SK-N-SH treated with all-trans-retinoic acid at 6 μM for 48 hours (cell line): ENCODE measurements around the gene SVIL.
"Not testable (repeated sequence)": the region's sequence is repeated elsewhere in the genome, so short reads cannot be mapped to it uniquely, and the experiment has no call there.

Experiments used
- ATAC-seq: fragments of 200-7000 bp; cut with Tn5 transposase; 3 replicates; pipeline ENCODE4 v1.9.1; 2020; ENCODE audit warnings: mild to moderate bottlenecking, moderate library complexity
- ARNTL ChIP-seq: fragments of 450-650 bp; formaldehyde crosslinking; IDR thresholded peaks from 2 replicates; pipeline ENCODE4 v1.5.0; 2020; ENCODE audit warnings: low read depth, mild to moderate bottlenecking, moderate library complexity, borderline replicate concordance
- BACH2 ChIP-seq: fragments of 250-450 bp; sonication (Bioruptor Pico); IDR thresholded peaks from 2 replicates; pipeline ENCODE4 v1.9.0; 2021; ENCODE audit warnings: mild to moderate bottlenecking, borderline replicate concordance
- CSDC2 ChIP-seq: fragments of 250-450 bp; sonication (Bioruptor Pico); IDR thresholded peaks from 2 replicates; pipeline ENCODE4 v1.5.0; 2020; ENCODE audit warnings: mild to moderate bottlenecking, moderate library complexity
- ESRRG ChIP-seq: fragments of 250-450 bp; sonication (Bioruptor Pico); IDR thresholded peaks from 2 replicates; pipeline ENCODE4 v1.6.1; 2021; ENCODE audit warnings: mild to moderate bottlenecking
- GLIS3 ChIP-seq: fragments of 250-450 bp; sonication (Bioruptor Pico); IDR thresholded peaks from 2 replicates; pipeline ENCODE4 v1.5.0; 2020; ENCODE audit warnings: mild to moderate bottlenecking, moderate library complexity
- ISL1 ChIP-seq: fragments of 250-450 bp; sonication (Bioruptor Pico); IDR thresholded peaks from 2 replicates; pipeline ENCODE4 v2.1.2; 2022; ENCODE audit warnings: mild to moderate bottlenecking, moderate library complexity
- OSR1 ChIP-seq: fragments of 250-450 bp; sonication (Bioruptor Pico); IDR thresholded peaks from 2 replicates; pipeline ENCODE4 v1.8.0; 2022; ENCODE audit warnings: moderate library complexity, mild to moderate bottlenecking, inconsistent platforms
- PATZ1 ChIP-seq: fragments of 250-450 bp; sonication (Bioruptor Pico); IDR thresholded peaks from 2 replicates; pipeline ENCODE4 v1.8.0; 2020; ENCODE audit warnings: mild to moderate bottlenecking, moderate library complexity, borderline replicate concordance
- PPARA ChIP-seq: fragments of 250-450 bp; sonication (Bioruptor Pico); IDR thresholded peaks from 2 replicates; pipeline ENCODE4 v1.5.0; 2020; ENCODE audit warnings: mild to moderate bottlenecking, borderline replicate concordance
- RARB ChIP-seq: fragments of 250-450 bp; sonication (Bioruptor Pico); IDR thresholded peaks from 2 replicates; pipeline ENCODE4 v1.8.0; 2021; ENCODE audit warnings: mild to moderate bottlenecking, moderate library complexity
- SNAI2 ChIP-seq: fragments of 250-450 bp; sonication (Bioruptor Pico); IDR thresholded peaks from 2 replicates; pipeline ENCODE4 v1.5.0; 2020; ENCODE audit warnings: mild to moderate bottlenecking, moderate library complexity
- TCF4 ChIP-seq: fragments of 250-450 bp; sonication (Bioruptor Pico); IDR thresholded peaks from 2 replicates; pipeline ENCODE4 v1.8.0; 2021; ENCODE audit warnings: mild to moderate bottlenecking, moderate library complexity, borderline replicate concordance
- TOX ChIP-seq: fragments of 250-450 bp; sonication (Bioruptor Pico); IDR thresholded peaks from 2 replicates; pipeline ENCODE4 v1.8.0; 2021; ENCODE audit warnings: mild to moderate bottlenecking, moderate library complexity, borderline replicate concordance
- TSHZ2 ChIP-seq: fragments of 250-450 bp; sonication (Bioruptor Pico); IDR thresholded peaks from 2 replicates; pipeline ENCODE4 v1.5.0; 2020; ENCODE audit warnings: mild to moderate bottlenecking, moderate library complexity
- ZC3H10 ChIP-seq: fragments of 250-450 bp; sonication (Bioruptor Pico); IDR thresholded peaks from 2 replicates; pipeline ENCODE4 v1.5.1; 2021; ENCODE audit warnings: mild to moderate bottlenecking, moderate library complexity
- ZFP3 ChIP-seq: fragments of 250-450 bp; sonication (Bioruptor Pico); IDR thresholded peaks from 2 replicates; pipeline ENCODE4 v1.5.0; 2020; ENCODE audit warnings: mild to moderate bottlenecking, moderate library complexity
- ZFP30 ChIP-seq: fragments of 450-650 bp; formaldehyde crosslinking; IDR thresholded peaks from 2 replicates; pipeline ENCODE4 v1.5.0; 2022; ENCODE audit warnings: mild to moderate bottlenecking, moderate library complexity
- ZNF565 ChIP-seq: fragments of 450-650 bp; formaldehyde crosslinking; conservative IDR thresholded peaks from 2 replicates; pipeline ENCODE4 v1.5.0; 2020; ENCODE audit warnings: low read depth, mild to moderate bottlenecking, moderate library complexity
- ZNF70 ChIP-seq: fragments of 450-650 bp; formaldehyde crosslinking; IDR thresholded peaks from 2 replicates; pipeline ENCODE4 v1.5.0; 2020; ENCODE audit warnings: mild to moderate bottlenecking, moderate library complexity
- ZNF8 ChIP-seq: fragments of 450-650 bp; formaldehyde crosslinking; IDR thresholded peaks from 2 replicates; pipeline ENCODE4 v1.5.0; 2020; ENCODE audit warnings: mild to moderate bottlenecking, moderate library complexity
- TF ChIP-seq, protein P1 (sequence below): fragments of 250-450 bp; sonication (Bioruptor Pico); IDR thresholded peaks from 2 replicates; pipeline ENCODE4 v1.5.1; 2020; ENCODE audit warnings: low read depth, mild to moderate bottlenecking, moderate library complexity
- TF ChIP-seq, protein P2 (sequence below): fragments of 250-450 bp; sonication (Bioruptor Pico); IDR thresholded peaks from 2 replicates; pipeline ENCODE4 v1.8.0; 2021; ENCODE audit warnings: low read depth, mild to moderate bottlenecking, moderate library complexity, borderline replicate concordance
- TF ChIP-seq, protein P3 (sequence below): fragments of 250-450 bp; sonication (Bioruptor Pico); IDR thresholded peaks from 2 replicates; pipeline ENCODE4 v1.5.1; 2021; ENCODE audit warnings: mild to moderate bottlenecking, moderate library complexity

Gene SVIL

GRCh38 chr10:29578457-29578856 is 56.3 kb downstream of the SVIL start:
- ATAC-seq = no peak
- TF ChIP-seq ZFP30 (no peak), OSR1 (CRISPR knock-in tag) (no peak), ZNF70 (no peak), TCF4 (no peak)

GRCh38 chr10:29576681-29577080 is 58.1 kb downstream of the SVIL start:
- TF ChIP-seq SNAI2 (no peak), ZFP3 (CRISPR knock-in tag) (no peak), ESRRG (CRISPR knock-in tag) (no peak), TOX (no peak), ZNF8 (CRISPR knock-in tag) (no peak)
- ATAC-seq = no peak

DNA sequence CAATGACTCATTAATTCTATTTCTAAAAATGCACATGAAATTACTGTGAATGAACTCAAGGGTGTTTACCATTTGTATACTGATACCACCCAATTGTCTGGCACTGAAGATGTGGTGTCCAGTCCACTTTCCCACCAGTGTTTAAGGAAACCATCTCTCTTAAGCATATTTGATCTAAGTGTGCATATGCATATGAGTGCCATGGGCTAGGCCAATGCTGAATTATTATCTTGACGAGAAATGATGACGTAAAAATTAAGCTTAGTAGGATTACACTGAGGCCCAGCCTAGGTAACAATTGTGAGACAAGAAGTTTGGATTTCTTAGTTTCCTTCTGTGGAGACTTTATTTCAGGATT is 59.7 kb downstream of the SVIL start:
- TF ChIP-seq ZNF8 (CRISPR knock-in tag) (no peak), CSDC2 (CRISPR knock-in tag) (no peak), TCF4 (no peak)
- no peak for ATAC-seq

- not testable (repeated sequence) for ATAC-seq
Observed at GRCh38 chr10:29574212-29575097, 60.3 kb downstream of the SVIL start.

DNA sequence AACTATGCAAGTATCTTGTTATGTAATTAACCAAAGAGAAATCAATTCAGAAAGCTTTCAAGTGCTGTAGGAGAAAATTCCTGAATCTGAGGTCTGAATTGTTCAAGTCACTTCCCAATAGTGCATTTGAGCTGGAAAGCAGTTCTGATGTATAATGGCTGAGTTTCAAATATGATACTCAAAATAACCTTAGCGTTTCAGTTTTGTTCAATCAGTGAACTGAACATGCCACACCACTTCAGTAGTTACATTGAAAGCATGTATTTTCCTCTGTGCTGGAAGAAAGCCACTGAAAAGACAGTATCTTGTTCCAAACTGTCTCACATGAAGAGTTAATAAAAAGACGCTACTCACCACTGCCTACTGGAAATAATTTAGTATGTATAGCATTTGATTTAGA is 64.5 kb downstream of the SVIL start:
- peak; percentile 73 for ATAC-seq

DNA sequence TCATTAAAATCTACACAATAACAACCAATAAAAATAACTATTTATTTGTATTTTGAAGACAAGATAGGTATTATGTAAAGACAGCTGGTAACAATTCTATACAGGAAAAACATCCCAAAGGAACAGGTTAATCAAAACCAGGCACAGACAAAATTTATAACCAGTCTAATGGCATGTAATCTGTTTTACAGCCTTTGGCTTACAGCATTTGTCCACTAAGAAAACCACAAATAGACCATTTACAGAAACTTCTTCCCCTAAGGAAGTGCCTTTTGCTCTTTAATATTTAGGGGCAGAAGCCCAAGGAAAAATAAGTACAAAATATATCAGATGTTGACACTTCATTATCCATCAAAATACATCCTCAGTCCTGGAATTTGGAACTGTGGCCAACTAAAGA is 65.0 kb downstream of the SVIL start:
- ATAC-seq = peak; percentile 82
- peak; percentile 80 for TF ChIP-seq ISL1 (CRISPR knock-in tag)
- TF ChIP-seq, protein P1, sequence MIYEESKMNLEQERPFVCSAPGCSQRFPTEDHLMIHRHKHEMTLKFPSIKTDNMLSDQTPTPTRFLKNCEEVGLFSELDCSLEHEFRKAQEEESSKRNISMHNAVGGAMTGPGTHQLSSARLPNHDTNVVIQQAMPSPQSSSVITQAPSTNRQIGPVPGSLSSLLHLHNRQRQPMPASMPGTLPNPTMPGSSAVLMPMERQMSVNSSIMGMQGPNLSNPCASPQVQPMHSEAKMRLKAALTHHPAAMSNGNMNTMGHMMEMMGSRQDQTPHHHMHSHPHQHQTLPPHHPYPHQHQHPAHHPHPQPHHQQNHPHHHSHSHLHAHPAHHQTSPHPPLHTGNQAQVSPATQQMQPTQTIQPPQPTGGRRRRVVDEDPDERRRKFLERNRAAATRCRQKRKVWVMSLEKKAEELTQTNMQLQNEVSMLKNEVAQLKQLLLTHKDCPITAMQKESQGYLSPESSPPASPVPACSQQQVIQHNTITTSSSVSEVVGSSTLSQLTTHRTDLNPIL (CRISPR knock-in tag) = no peak
- no peak for TF ChIP-seq SNAI2
- no peak for TF ChIP-seq ESRRG (CRISPR knock-in tag)
- no peak for TF ChIP-seq BACH2
- TF ChIP-seq ZFP30 = no peak
- TF ChIP-seq ZFP3 (CRISPR knock-in tag) = no peak
- TF ChIP-seq, protein P2, sequence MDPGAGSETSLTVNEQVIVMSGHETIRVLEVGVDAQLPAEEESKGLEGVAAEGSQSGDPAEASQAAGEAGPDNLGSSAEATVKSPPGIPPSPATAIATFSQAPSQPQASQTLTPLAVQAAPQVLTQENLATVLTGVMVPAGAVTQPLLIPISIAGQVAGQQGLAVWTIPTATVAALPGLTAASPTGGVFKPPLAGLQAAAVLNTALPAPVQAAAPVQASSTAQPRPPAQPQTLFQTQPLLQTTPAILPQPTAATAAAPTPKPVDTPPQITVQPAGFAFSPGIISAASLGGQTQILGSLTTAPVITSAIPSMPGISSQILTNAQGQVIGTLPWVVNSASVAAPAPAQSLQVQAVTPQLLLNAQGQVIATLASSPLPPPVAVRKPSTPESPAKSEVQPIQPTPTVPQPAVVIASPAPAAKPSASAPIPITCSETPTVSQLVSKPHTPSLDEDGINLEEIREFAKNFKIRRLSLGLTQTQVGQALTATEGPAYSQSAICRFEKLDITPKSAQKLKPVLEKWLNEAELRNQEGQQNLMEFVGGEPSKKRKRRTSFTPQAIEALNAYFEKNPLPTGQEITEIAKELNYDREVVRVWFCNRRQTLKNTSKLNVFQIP (CRISPR knock-in tag) = no peak
- TF ChIP-seq TSHZ2 (CRISPR knock-in tag) = no peak
- TF ChIP-seq CSDC2 (CRISPR knock-in tag) = no peak
- no peak for TF ChIP-seq ARNTL (CRISPR knock-in tag)
- TF ChIP-seq ZNF8 (CRISPR knock-in tag) = no peak
- TF ChIP-seq, protein P3, sequence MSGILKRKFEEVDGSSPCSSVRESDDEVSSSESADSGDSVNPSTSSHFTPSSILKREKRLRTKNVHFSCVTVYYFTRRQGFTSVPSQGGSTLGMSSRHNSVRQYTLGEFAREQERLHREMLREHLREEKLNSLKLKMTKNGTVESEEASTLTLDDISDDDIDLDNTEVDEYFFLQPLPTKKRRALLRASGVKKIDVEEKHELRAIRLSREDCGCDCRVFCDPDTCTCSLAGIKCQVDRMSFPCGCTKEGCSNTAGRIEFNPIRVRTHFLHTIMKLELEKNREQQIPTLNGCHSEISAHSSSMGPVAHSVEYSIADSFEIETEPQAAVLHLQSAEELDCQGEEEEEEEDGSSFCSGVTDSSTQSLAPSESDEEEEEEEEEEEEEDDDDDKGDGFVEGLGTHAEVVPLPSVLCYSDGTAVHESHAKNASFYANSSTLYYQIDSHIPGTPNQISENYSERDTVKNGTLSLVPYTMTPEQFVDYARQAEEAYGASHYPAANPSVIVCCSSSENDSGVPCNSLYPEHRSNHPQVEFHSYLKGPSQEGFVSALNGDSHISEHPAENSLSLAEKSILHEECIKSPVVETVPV = peak; percentile 27; the same call in 1 of the 2 replicates
- TF ChIP-seq OSR1 (CRISPR knock-in tag) = no peak
- TF ChIP-seq PATZ1 = peak; percentile 24; the same call in 1 of the 2 replicates
- peak; percentile 64; the same call in 1 of the 2 replicates for TF ChIP-seq TCF4
- peak; percentile 48; the same call in 1 of the 2 replicates for TF ChIP-seq TOX
- TF ChIP-seq PPARA (CRISPR knock-in tag) = no peak
- TF ChIP-seq ZC3H10 (CRISPR knock-in tag) = 0 out of 2 replicates have a peak, but pooled peaks have one; percentile 18
- TF ChIP-seq ZNF70 = no peak
- TF ChIP-seq ZNF565 = no peak
- TF ChIP-seq GLIS3 (CRISPR knock-in tag) = no peak
- TF ChIP-seq RARB (CRISPR knock-in tag) = no peak
